ENCODE results near the gene B2M. TPM values are rescaled to one million over a fixed set of nuclear protein-coding genes. Genes with fewer than 3 reads are reported as not detected.

Gene B2M
- total RNA-seq, 1 donor from 2014 or later, result 2,630 TPM

GRCh38 chr15:44711743-44712345 is 527 bp downstream of the B2M start:
- H3K36me3 ChIP-seq, result peaks cover 0 to 21% of the 10 kb centered on the region in 2 donors
- no peaks in the 10 kb centered on the region for H3K27me3 ChIP-seq
- H3K4me3 ChIP-seq, result peak overlapping the region; percentile 95 to 99
- TF ChIP-seq CTCF (IDR thresholded peaks at IDR 0.05), result no peak
- peak in 1 of 2 donors; percentile 93 for TF ChIP-seq POLR2AphosphoS5 (IDR thresholded peaks at IDR 0.05; ENCODE audit: insufficient read depth in 1 of 2, low read depth in 1 of 2)
- no peak for TF ChIP-seq POLR2A (IDR thresholded peaks at IDR 0.05)
- no peaks in the 10 kb centered on the region for H3K9me3 ChIP-seq
- peak overlapping the region; percentile 100 for H3K27ac ChIP-seq
- intact Hi-C loops (cut with DNase I), result loop anchor here (2.0 kb wide), 1 partner anchor 17 kb away; no protein-coding TSS in a partner anchor
- no peak for DNase-seq (ENCODE audit: extremely low spot score in 2 of 2)
- peaks cover 44% of the 10 kb centered on the region for H3K4me1 ChIP-seq

- H3K36me3 ChIP-seq, result peaks cover 0 to 27% of the 10 kb centered on the region in 2 donors
- no peaks in the 10 kb centered on the region for H3K27me3 ChIP-seq
- H3K4me1 ChIP-seq, result peaks cover 44% of the 10 kb centered on the region
- no peaks in the 10 kb centered on the region for H3K9me3 ChIP-seq
- H3K27ac ChIP-seq, result peak overlapping the region; percentile 100
- no peak for DNase-seq (ENCODE audit: extremely low spot score in 2 of 2)
- H3K4me3 ChIP-seq, result peak overlapping the region; percentile 95 to 99
- TF ChIP-seq POLR2AphosphoS5 (IDR thresholded peaks at IDR 0.05; ENCODE audit: insufficient read depth in 1 of 2, low read depth in 1 of 2) (peak; percentile 55 to 83), POLR2A (IDR thresholded peaks at IDR 0.05) (peak in 1 of 2 donors; percentile 53), CTCF (IDR thresholded peaks at IDR 0.05) (no peak)
- intact Hi-C loops (cut with DNase I), result no loop called here
Measured at GRCh38 chr15:44712346-44713005, 1.2 kb downstream of the B2M start.

GRCh38 chr15:44713006-44713966 is 2.0 kb downstream of the B2M start:
- peak overlapping the region; percentile 100 for H3K27ac ChIP-seq
- H3K4me1 ChIP-seq, result peaks cover 44% of the 10 kb centered on the region
- peaks cover 0 to 35% of the 10 kb centered on the region in 2 donors for H3K36me3 ChIP-seq
- DNase-seq (ENCODE audit: extremely low spot score in 2 of 2), result no peak
- H3K4me3 ChIP-seq, result peak overlapping the region; percentile 95 to 99
- intact Hi-C loops (cut with DNase I), result no loop called here
- TF ChIP-seq POLR2A (IDR thresholded peaks at IDR 0.05) (no peak), POLR2AphosphoS5 (IDR thresholded peaks at IDR 0.05; ENCODE audit: insufficient read depth in 1 of 2, low read depth in 1 of 2) (peak in 1 of 2 donors; percentile 1), CTCF (IDR thresholded peaks at IDR 0.05) (no peak)
- no peaks in the 10 kb centered on the region for H3K27me3 ChIP-seq
- no peaks in the 10 kb centered on the region for H3K9me3 ChIP-seq

- intact Hi-C loops (cut with DNase I), result no loop called here
- Histone ChIP-seq H3K4me1 (peaks cover 34% of the 10 kb centered on the region), H3K36me3 (peaks cover 0 to 43% of the 10 kb centered on the region in 2 donors), H3K9me3 (no peaks in the 10 kb centered on the region), H3K27ac (peak overlapping the region; percentile 100), H3K27me3 (no peaks in the 10 kb centered on the region), H3K4me3 (peak overlapping the region in 1 of 2 donors; percentile 99)
- DNase-seq (ENCODE audit: extremely low spot score in 2 of 2), result no peak
- TF ChIP-seq POLR2AphosphoS5 (IDR thresholded peaks at IDR 0.05; ENCODE audit: insufficient read depth in 1 of 2, low read depth in 1 of 2), result no peak
- TF ChIP-seq POLR2A (IDR thresholded peaks at IDR 0.05), result no peak
Measured at GRCh38 chr15:44715142-44715796, 4.0 kb downstream of the B2M start.

Data from vagina (tissue), 2 donors.